H1 (cell line): ENCODE results near the gene SYPL1. TPM values are rescaled to one million over a fixed set of nuclear protein-coding genes. Genes with fewer than 3 reads are reported as not detected.

ENCODE experiments used
- CTCF ChIA-PET: fragments of 300-600 bp; sonication (Branson Sonifier 250); formaldehyde crosslinking; loops from one replicate; lab custom pipeline; 2021; ENCODE audit not compliant: partially characterized antibody; lab: Charles Lee
- POLR2A ChIA-PET: fragments of 300-600 bp; sonication (Branson Sonifier 250); formaldehyde crosslinking; loops from one replicate; lab custom pipeline; 2021; ENCODE audit warnings: inconsistent platforms; ENCODE audit not compliant: partially characterized antibody; lab: Charles Lee
- DNase-seq, 2 experiments: peaks; one replicate each; pipeline versions ENCODE4 v3.0.0 to v3.0.0-alpha.2; 2010 to 2022; ENCODE audit warnings: low spot score in 2 of 2, low read depth in 1 of 2, mixed read lengths in 1 of 2
- FAIRE-seq: peaks from 2 replicates; lab custom pipeline; 2011; peaks lifted over from hg19 to GRCh38; lab: Jason Lieb, UNC
- H2AFZ ChIP-seq: 2 replicates; pipeline ENCODE4 v1.8.1; 2012; ENCODE audit warnings: low read length, inconsistent platforms
- H2AK5ac ChIP-seq: 2 replicates; pipeline ENCODE4 v1.6.1; 2013; ENCODE audit warnings: low read depth, low read length
- H2BK120ac ChIP-seq: replicated peaks from 2 replicates; pipeline ENCODE3; 2013; ENCODE audit warnings: low read depth, low read length, inconsistent platforms
- H2BK12ac ChIP-seq: 2 replicates; pipeline ENCODE4 v1.6.1; 2013; ENCODE audit warnings: low read depth, low read length
- H2BK15ac ChIP-seq: 2 replicates; pipeline ENCODE4 v1.6.1; 2013; ENCODE audit warnings: low read length
- H2BK20ac ChIP-seq: 2 replicates; pipeline ENCODE4 v1.6.1; 2013; ENCODE audit warnings: low read length
- H2BK5ac ChIP-seq: 2 replicates; pipeline ENCODE4 v1.6.1; 2013; ENCODE audit warnings: low read depth, low read length
- H3K14ac ChIP-seq: 2 replicates; pipeline ENCODE4 v1.6.1; 2013; ENCODE audit warnings: inconsistent platforms; ENCODE audit not compliant: insufficient read length
- H3K18ac ChIP-seq: 2 replicates; pipeline ENCODE4 v1.6.1; 2013; ENCODE audit warnings: low read length; ENCODE audit errors: extremely low read depth
- H3K23ac ChIP-seq: 2 replicates; pipeline ENCODE4 v1.6.1; 2013; ENCODE audit warnings: inconsistent platforms; ENCODE audit not compliant: insufficient read length
- H3K23me2 ChIP-seq: 2 replicates; pipeline ENCODE4 v1.6.1; 2013; ENCODE audit warnings: low read depth, low read length
- H3K27ac ChIP-seq: 2 replicates; pipeline ENCODE4 v1.6.1; 2011; ENCODE audit warnings: low read depth, low read length, inconsistent platforms
- H3K27me3 ChIP-seq, 4 experiments: replicated peaks in 1 of 4; 1 replicate in 1 of 4; 2 replicates in 3 of 4; pipeline versions ENCODE4 v1.6.1 to v1.8.1; 2011 to 2013; ENCODE audit warnings: low read length in 3 of 4, mild to moderate bottlenecking in 3 of 4, inconsistent platforms in 2 of 4, mixed read lengths in 2 of 4, moderate library complexity in 1 of 4; ENCODE audit not compliant: control insufficient read depth in 3 of 4, insufficient read depth in 3 of 4; ENCODE audit errors: extremely low read depth in 1 of 4
- H3K36me3 ChIP-seq, 4 experiments: 2 replicates each; pipeline versions ENCODE4 v1.6.1 to v1.8.1; 2011 to 2013; ENCODE audit warnings: mild to moderate bottlenecking in 4 of 4, low read length in 3 of 4, moderate library complexity in 2 of 4, control low read depth in 1 of 4, inconsistent platforms in 1 of 4; ENCODE audit not compliant: insufficient read depth in 4 of 4, control insufficient read depth in 2 of 4
- H3K4ac ChIP-seq: replicated peaks from 2 replicates; pipeline ENCODE3; 2013; ENCODE audit warnings: low read length, low read depth, mixed read lengths, inconsistent platforms; ENCODE audit not compliant: insufficient read length
- H3K4me1 ChIP-seq, 4 experiments: replicated peaks in 1 of 4; 1 replicate in 1 of 4; 2 replicates in 3 of 4; pipeline versions ENCODE4 v1.6.1 to v1.8.1; 2011 to 2013; ENCODE audit warnings: low read length in 3 of 4, inconsistent platforms in 2 of 4, mixed read lengths in 1 of 4; ENCODE audit not compliant: insufficient read depth in 4 of 4, control insufficient read depth in 3 of 4
- H3K4me2 ChIP-seq, 2 experiments: 2 replicates each; pipeline versions ENCODE4 v1.6.1 to v1.8.1; 2011 to 2013; ENCODE audit warnings: low read depth in 2 of 2, low read length in 2 of 2, control low read depth in 1 of 2, inconsistent platforms in 1 of 2, mild to moderate bottlenecking in 1 of 2; ENCODE audit not compliant: insufficient read depth in 1 of 2
- H3K4me3 ChIP-seq, 4 experiments: fragments of 200-600, 300-600 bp in 1 of 4; sonication (generic), shearing (Covaris generic), sonication (Bioruptor Twin) in 1 of 4; 2 replicates each; pipeline versions ENCODE4 v1.5.1 to v1.8.1; 2011 to 2016; ENCODE audit warnings: low read length in 4 of 4, low read depth in 3 of 4, control low read depth in 2 of 4, inconsistent platforms in 2 of 4, mild to moderate bottlenecking in 2 of 4, mixed read lengths in 1 of 4, moderate library complexity in 1 of 4; ENCODE audit not compliant: insufficient read depth in 2 of 4; ENCODE audit errors: extremely low read depth in 1 of 4
- H3K56ac ChIP-seq: replicated peaks from 2 replicates; pipeline ENCODE3; 2013; ENCODE audit warnings: low read depth, mild to moderate bottlenecking, mixed read lengths, low read length, inconsistent platforms; ENCODE audit not compliant: insufficient read length
- H3K79me1 ChIP-seq: 2 replicates; pipeline ENCODE4 v1.6.1; 2013; ENCODE audit warnings: low read depth, low read length, control low read depth
- H3K79me2 ChIP-seq, 2 experiments: 2 replicates each; pipeline versions ENCODE4 v1.6.1 to v1.8.1; 2012 to 2013; ENCODE audit warnings: low read length in 2 of 2, mild to moderate bottlenecking in 2 of 2, inconsistent platforms in 1 of 2; ENCODE audit not compliant: insufficient read depth in 2 of 2, control insufficient read depth in 1 of 2
- H3K9ac ChIP-seq, 4 experiments: replicated peaks in 1 of 4; 1 replicate in 1 of 4; 2 replicates in 3 of 4; pipeline versions ENCODE4 v1.6.1 to v1.8.1; 2011 to 2013; ENCODE audit warnings: low read depth in 3 of 4, low read length in 3 of 4, control low read depth in 2 of 4, mild to moderate bottlenecking in 2 of 4, moderate library complexity in 2 of 4, inconsistent platforms in 1 of 4; ENCODE audit errors: extremely low read depth in 1 of 4
- H3K9me3 ChIP-seq, 2 experiments: 2 replicates each; pipeline versions ENCODE4 v1.6.1 to v1.8.1; 2012 to 2013; ENCODE audit warnings: mild to moderate bottlenecking in 2 of 2, moderate library complexity in 2 of 2, control low read depth in 1 of 2, inconsistent platforms in 1 of 2, low read depth in 1 of 2, low read length in 1 of 2, mixed read lengths in 1 of 2; ENCODE audit not compliant: insufficient read depth in 2 of 2
- H4K20me1 ChIP-seq, 2 experiments: replicated peaks in 1 of 2; 2 replicates each; pipeline versions ENCODE3 to v1.8.1; 2011 to 2013; ENCODE audit warnings: inconsistent platforms in 2 of 2, low read length in 2 of 2, mild to moderate bottlenecking in 1 of 2; ENCODE audit not compliant: insufficient read depth in 2 of 2, control insufficient read depth in 1 of 2
- H4K5ac ChIP-seq: 2 replicates; pipeline ENCODE4 v1.6.1; 2013; ENCODE audit warnings: low read length, low read depth, mixed read lengths, inconsistent platforms; ENCODE audit not compliant: insufficient read length
- H4K8ac ChIP-seq: 2 replicates; pipeline ENCODE4 v1.8.0; 2013; ENCODE audit warnings: mild to moderate bottlenecking, moderate library complexity, low read length, inconsistent platforms; ENCODE audit not compliant: insufficient read depth; ENCODE audit errors: extremely low read depth
- H4K91ac ChIP-seq: replicated peaks from 2 replicates; pipeline ENCODE3; 2013; ENCODE audit warnings: low read length, mixed read lengths, inconsistent platforms; ENCODE audit not compliant: insufficient read length
- BACH1 ChIP-seq: IDR thresholded peaks from 2 replicates; pipeline ENCODE4 v1.6.1; 2012; ENCODE audit warnings: low read length, improper control_type of control experiment
- CBX5 ChIP-seq: fragments of 300-800, 300-1000 bp; sonication (generic); IDR thresholded peaks from 2 replicates; pipeline ENCODE4 v1.7.1; 2016; ENCODE audit warnings: antibody characterized with exemption, low read length, low read depth
- CEBPB ChIP-seq: IDR thresholded peaks from 2 replicates; pipeline ENCODE4 v1.6.1; 2012; ENCODE audit warnings: low read depth, low read length
- NRF1 ChIP-seq: IDR thresholded peaks from 2 replicates; pipeline ENCODE4 v1.6.1; 2011; ENCODE audit warnings: mild to moderate bottlenecking, low read depth, low read length, improper control_type of control experiment
- SAP30 ChIP-seq: fragments of 300-600 bp; sonication (generic); IDR thresholded peaks from 2 replicates; pipeline ENCODE4 v1.7.1; 2012; ENCODE audit warnings: low read length, moderate library complexity, mild to moderate bottlenecking, inconsistent platforms; ENCODE audit not compliant: insufficient read depth, insufficient replicate concordance
- SP1 ChIP-seq: IDR thresholded peaks from 2 replicates; pipeline ENCODE4 v1.6.1; 2011; ENCODE audit warnings: low read depth, low read length
- SP2 ChIP-seq: IDR thresholded peaks from 2 replicates; pipeline ENCODE4 v1.6.1; 2012; ENCODE audit warnings: mild to moderate bottlenecking, low read length, inconsistent platforms
- TEAD4 ChIP-seq: IDR thresholded peaks from 2 replicates; pipeline ENCODE4 v1.6.1; 2012; ENCODE audit warnings: low read depth, low read length, inconsistent platforms, mixed read lengths
- WGBS, 2 experiments: shearing (Covaris generic) in 1 of 2; methylation state at CpG; one replicate each; pipeline versions ENCODE4 v1.1.6 to v1.1.7; 2013 to 2015; ENCODE audit warnings: low lambda C conversion rate in 2 of 2, mixed read lengths in 2 of 2, inconsistent platforms in 1 of 2, low coverage in 1 of 2, missing lambda C conversion rate in 1 of 2; ENCODE audit not compliant: insufficient replicate concordance in 2 of 2, insufficient coverage in 1 of 2, insufficient read length in 1 of 2; ENCODE audit errors: extremely low coverage in 1 of 2, missing lambda C conversion rate in 1 of 2; 5-methylcytosine and 5-hydroxymethylcytosine counted together
- polyA plus RNA-seq, 7 experiments: library from polyadenylated mRNA; depleted of rRNA in 3 of 7; stranded (reverse) in 5 of 7; unstranded in 2 of 7; fragments of >200 nt in 5 of 7; fragments of 200-250 nt in 2 of 7; gene quantifications; 1 replicate in 5 of 7; 2 replicates in 1 of 7; 4 replicates in 1 of 7; pipeline versions ENCODE4 v1.2.1 to v1.2.3, GENCODE V29; 2011 to 2013; ENCODE audit warnings: missing spikeins in 2 of 7, mixed read lengths in 2 of 7
- total RNA-seq: library from RNA; stranded (reverse); fragmentation: NEBNext Ultra II Directional; extraction: Animal tissue kit (Norgen Biotek cat#: 25700); gene quantifications from 2 replicates; pipeline ENCODE4 v1.2.1, GENCODE V29; 2021
- TF ChIP-seq, protein P1 (sequence below): IDR thresholded peaks from 2 replicates; pipeline ENCODE4 v1.6.1; 2012; ENCODE audit warnings: inconsistent platforms

Gene SYPL1
- total and polyA plus RNA-seq, 2 of the 8 experiments (the other 6 are each of a cell fraction or from before 2014, with no cell fraction given), result 44.9 to 57.7 TPM

DNA sequence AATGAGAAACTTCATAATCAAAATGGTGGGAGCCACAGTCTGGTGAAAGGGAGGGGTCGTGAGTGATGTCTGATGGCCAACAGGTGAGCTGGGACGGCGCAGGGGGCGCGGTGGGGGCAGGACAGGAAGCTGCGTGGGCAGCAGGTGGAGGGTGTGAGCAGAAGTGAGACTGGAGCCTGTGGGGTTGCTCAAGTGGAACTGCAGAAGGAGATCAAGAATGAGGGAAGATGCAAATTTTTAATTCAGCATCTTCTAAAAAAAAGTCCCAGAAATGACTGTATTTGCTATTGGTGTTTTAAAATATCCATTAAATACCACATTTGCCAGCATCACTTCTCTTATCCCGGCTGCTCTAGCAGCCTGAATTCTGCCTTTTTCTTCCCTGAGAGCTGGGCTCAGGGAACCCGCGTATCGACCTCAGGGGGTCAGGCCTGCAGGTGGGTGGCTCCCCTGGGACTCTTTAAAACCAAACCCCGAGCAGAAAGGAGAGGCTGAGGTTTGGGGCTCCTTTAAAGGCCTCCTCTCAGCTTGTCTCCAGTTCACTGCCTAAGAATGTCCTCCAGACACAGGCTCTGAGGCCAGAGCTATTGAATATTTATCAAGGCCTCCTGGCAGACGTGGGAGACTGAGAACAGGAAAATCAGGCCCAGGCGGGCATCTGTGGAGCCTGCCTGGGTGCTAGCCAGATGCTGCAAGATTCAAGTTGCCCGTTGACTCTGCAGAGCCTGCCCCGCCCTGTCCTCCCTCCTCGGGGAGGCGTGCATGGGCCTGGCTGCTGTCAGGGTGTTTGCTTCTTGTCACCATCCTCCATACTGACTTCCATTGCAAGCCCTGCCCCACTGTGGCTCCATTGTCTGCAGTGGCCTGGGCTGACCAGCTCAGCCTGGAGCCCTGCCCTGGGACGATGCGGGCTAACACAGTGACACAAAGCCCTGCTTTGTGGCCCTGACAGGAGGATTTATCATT lies 53.9 kb downstream of the SYPL1 start:
- Histone ChIP-seq H3K4me3 (no peak overlapping the region), H3K36me3 (no peaks in the 10 kb centered on the region), H3K27me3 (no peaks in the 10 kb centered on the region), H3K4ac (no peak overlapping the region), H3K79me2 (no peaks in the 10 kb centered on the region), H3K23ac (no peak overlapping the region), H3K4me1 (peaks cover 0 to 5% (median 2%) of the 10 kb centered on the region in 4 experiments; a peak in 3 of 7 replicates), H2BK120ac (no peak overlapping the region), H3K79me1 (no peaks in the 10 kb centered on the region), H2BK20ac (no peak overlapping the region), H3K9me3 (peaks cover 4 to 5% of the 10 kb centered on the region in 2 experiments; a peak in 2 of 4 replicates), H4K91ac (no peak overlapping the region), H4K20me1 (no peaks in the 10 kb centered on the region), H3K4me2 (no peak overlapping the region), H2BK5ac (no peak overlapping the region), H2AK5ac (no peak overlapping the region), H3K9ac (no peak overlapping the region; a peak in 1 of 7 replicates), H3K27ac (no peak overlapping the region), H2BK12ac (no peak overlapping the region), H3K14ac (no peak overlapping the region), H4K8ac (peak overlapping the region; percentile 41), H3K23me2 (no peaks in the 10 kb centered on the region), H2AFZ (no peak overlapping the region), H3K18ac (no peak overlapping the region), H3K56ac (no peak overlapping the region), H2BK15ac (no peak overlapping the region), H4K5ac (no peak overlapping the region)
- DNase-seq (no peak), FAIRE-seq (no peak)
- TF ChIP-seq, protein P1, sequence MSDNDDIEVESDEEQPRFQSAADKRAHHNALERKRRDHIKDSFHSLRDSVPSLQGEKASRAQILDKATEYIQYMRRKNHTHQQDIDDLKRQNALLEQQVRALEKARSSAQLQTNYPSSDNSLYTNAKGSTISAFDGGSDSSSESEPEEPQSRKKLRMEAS, result no peak
- TF ChIP-seq SP1 (no peak), SAP30 (no peak), CBX5 (no peak), BACH1 (no peak), CEBPB (no peak), TEAD4 (no peak), NRF1 (no peak), SP2 (no peak)
- CTCF ChIA-PET, result interaction anchor here (0.6 to 13.0 kb wide), 24 partner anchors 14 to 1133 kb away, joined by 3 to 154 read pairs (median 4); no protein-coding TSS in a partner anchor
- POLR2A ChIA-PET, result interaction anchor here (0.6 kb wide), 2 partner anchors 753 to 949 kb away, joined by 3 read pairs; no protein-coding TSS in a partner anchor
- WGBS, 2 experiments, result 84% methylated on average over 19 of the region's 19 CpGs; no CpG with 5 or more reads in 1 of the 2 experiments
